Measurements from ENCODE around the gene TM9SF4. TPM values are rescaled to one million over a fixed set of nuclear protein-coding genes. Genes with fewer than 3 reads are reported as not detected.

Gene TM9SF4
- total RNA-seq, 1 experiment from 2014 or later, result 54.4 TPM

DNA sequence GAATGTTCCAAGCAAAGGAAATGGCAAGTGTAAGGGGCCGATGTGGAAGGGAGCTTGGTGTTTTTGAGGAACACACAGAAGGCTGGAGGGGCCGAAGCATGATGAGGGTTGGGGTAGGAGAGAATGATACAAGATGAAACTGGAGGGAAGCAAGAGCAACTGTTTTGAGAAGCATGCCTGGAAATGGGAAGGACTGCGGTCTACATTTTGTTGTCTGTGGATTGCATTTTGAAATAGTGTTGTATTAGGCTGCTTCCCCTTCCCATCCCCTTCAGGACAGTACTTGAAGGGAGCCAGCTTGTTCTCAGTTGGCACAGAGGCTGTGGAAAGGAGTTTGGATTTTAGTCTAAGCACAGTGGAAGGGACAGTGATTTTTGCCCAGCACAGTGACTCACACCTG, 2.2 kb downstream of the TM9SF4 start:
- DNase-seq (ENCODE audit: low spot score), result no peak
- H3K27me3 ChIP-seq (replicated peaks; ENCODE audit: insufficient read depth, low read depth, low read length, poor library complexity), result peaks cover 4% of the 10 kb centered on the region
- TF ChIP-seq, protein P1, sequence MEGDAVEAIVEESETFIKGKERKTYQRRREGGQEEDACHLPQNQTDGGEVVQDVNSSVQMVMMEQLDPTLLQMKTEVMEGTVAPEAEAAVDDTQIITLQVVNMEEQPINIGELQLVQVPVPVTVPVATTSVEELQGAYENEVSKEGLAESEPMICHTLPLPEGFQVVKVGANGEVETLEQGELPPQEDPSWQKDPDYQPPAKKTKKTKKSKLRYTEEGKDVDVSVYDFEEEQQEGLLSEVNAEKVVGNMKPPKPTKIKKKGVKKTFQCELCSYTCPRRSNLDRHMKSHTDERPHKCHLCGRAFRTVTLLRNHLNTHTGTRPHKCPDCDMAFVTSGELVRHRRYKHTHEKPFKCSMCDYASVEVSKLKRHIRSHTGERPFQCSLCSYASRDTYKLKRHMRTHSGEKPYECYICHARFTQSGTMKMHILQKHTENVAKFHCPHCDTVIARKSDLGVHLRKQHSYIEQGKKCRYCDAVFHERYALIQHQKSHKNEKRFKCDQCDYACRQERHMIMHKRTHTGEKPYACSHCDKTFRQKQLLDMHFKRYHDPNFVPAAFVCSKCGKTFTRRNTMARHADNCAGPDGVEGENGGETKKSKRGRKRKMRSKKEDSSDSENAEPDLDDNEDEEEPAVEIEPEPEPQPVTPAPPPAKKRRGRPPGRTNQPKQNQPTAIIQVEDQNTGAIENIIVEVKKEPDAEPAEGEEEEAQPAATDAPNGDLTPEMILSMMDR (conservative IDR thresholded peaks at IDR 0.05; ENCODE audit: low read depth, low read length), result no peak
- no peak for TF ChIP-seq EZH2 (IDR thresholded peaks at IDR 0.05; ENCODE audit: borderline replicate concordance, low read depth, low read length, poor library complexity, severe bottlenecking)
- peaks cover 6% of the 10 kb centered on the region for H3K36me3 ChIP-seq (ENCODE audit: insufficient read depth, low read length, poor library complexity, severe bottlenecking)
- peaks cover 13% of the 10 kb centered on the region for H3K4me1 ChIP-seq (ENCODE audit: insufficient read depth, low read length, poor library complexity, severe bottlenecking)
- intact Hi-C loops (cut with micrococcal nuclease; ENCODE audit: unreplicated experiment), result no loop called here
- no peaks in the 10 kb centered on the region for H3K9me3 ChIP-seq (ENCODE audit: low read depth, low read length, poor library complexity, severe bottlenecking)
- POLR2A ChIA-PET (ENCODE audit: low non-redundant PET), result no interaction called here
- no TSS peak for BruUV-seq (replicated peaks)
- no peak overlapping the region for H3K27ac ChIP-seq (ENCODE audit: low read depth, low read length, poor library complexity, severe bottlenecking)
- no peak overlapping the region for H3K4me3 ChIP-seq (ENCODE audit: low read depth, low read length, poor library complexity, severe bottlenecking)
- CTCF ChIA-PET, result no interaction called here

DNA sequence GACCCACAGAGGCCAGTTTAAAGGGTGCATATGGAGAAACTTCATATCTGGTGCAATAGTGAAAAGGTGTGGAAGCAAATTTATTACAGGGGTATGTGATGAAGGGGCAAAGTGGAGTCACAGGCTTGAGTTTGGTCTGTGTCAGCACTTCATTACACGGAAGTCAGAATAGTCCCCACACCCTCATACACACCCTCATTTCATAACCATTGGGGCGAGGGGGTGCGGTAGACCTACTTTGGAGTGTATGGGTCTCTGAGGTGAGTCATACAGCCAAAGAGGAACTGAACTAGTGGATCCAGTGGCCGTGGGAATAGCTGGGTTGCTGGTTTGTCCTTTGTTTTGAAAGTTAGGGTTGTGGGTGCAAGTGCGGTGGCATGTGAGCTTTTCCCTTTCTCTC, 3.3 kb downstream of the TM9SF4 start:
- ChIA-PET POLR2A (ENCODE audit: low non-redundant PET) (no interaction called here), CTCF (no interaction called here)
- Histone ChIP-seq H3K4me3 (ENCODE audit: low read depth, low read length, poor library complexity, severe bottlenecking) (no peak overlapping the region), H3K4me1 (ENCODE audit: insufficient read depth, low read length, poor library complexity, severe bottlenecking) (peaks cover 14% of the 10 kb centered on the region), H3K27ac (ENCODE audit: low read depth, low read length, poor library complexity, severe bottlenecking) (no peak overlapping the region), H3K27me3 (replicated peaks; ENCODE audit: insufficient read depth, low read depth, low read length, poor library complexity) (no peaks in the 10 kb centered on the region), H3K36me3 (ENCODE audit: insufficient read depth, low read length, poor library complexity, severe bottlenecking) (peaks cover 6% of the 10 kb centered on the region), H3K9me3 (ENCODE audit: low read depth, low read length, poor library complexity, severe bottlenecking) (no peaks in the 10 kb centered on the region)
- intact Hi-C loops (cut with micrococcal nuclease; ENCODE audit: unreplicated experiment), result no loop called here
- no peak for DNase-seq (ENCODE audit: low spot score)
- BruUV-seq (replicated peaks), result no TSS peak
- TF ChIP-seq, protein P1 (conservative IDR thresholded peaks at IDR 0.05; ENCODE audit: low read depth, low read length), result no peak
- no peak for TF ChIP-seq EZH2 (IDR thresholded peaks at IDR 0.05; ENCODE audit: borderline replicate concordance, low read depth, low read length, poor library complexity, severe bottlenecking)

- intact Hi-C loops (cut with micrococcal nuclease; ENCODE audit: unreplicated experiment), result no loop called here
- no peak overlapping the region for H3K4me3 ChIP-seq (ENCODE audit: low read depth, low read length, poor library complexity, severe bottlenecking)
- DNase-seq (ENCODE audit: low spot score), result no peak
- no peaks in the 10 kb centered on the region for H3K9me3 ChIP-seq (ENCODE audit: low read depth, low read length, poor library complexity, severe bottlenecking)
- H3K27me3 ChIP-seq (replicated peaks; ENCODE audit: insufficient read depth, low read depth, low read length, poor library complexity), result no peaks in the 10 kb centered on the region
- H3K36me3 ChIP-seq (ENCODE audit: insufficient read depth, low read length, poor library complexity, severe bottlenecking), result peaks cover 6% of the 10 kb centered on the region
- TF ChIP-seq EZH2 (IDR thresholded peaks at IDR 0.05; ENCODE audit: borderline replicate concordance, low read depth, low read length, poor library complexity, severe bottlenecking), result no peak
- TF ChIP-seq, protein P1 (conservative IDR thresholded peaks at IDR 0.05; ENCODE audit: low read depth, low read length), result no peak
- BruUV-seq (replicated peaks), result no TSS peak
- ChIA-PET POLR2A (ENCODE audit: low non-redundant PET) (no interaction called here), CTCF (no interaction called here)
- no peak overlapping the region for H3K27ac ChIP-seq (ENCODE audit: low read depth, low read length, poor library complexity, severe bottlenecking)
- H3K4me1 ChIP-seq (ENCODE audit: insufficient read depth, low read length, poor library complexity, severe bottlenecking), result peaks cover 14% of the 10 kb centered on the region
These were observed 4.2 kb downstream of the TM9SF4 start for GRCh38 chr20:32113591-32114260.

Data from A673 (cell line).